Ovary (tissue), 3 donors: ENCODE results near the gene RNF166.

Source experiments
- CTCF ChIP-seq, 3 donors: fragments of 450-650 bp in 2 of 3; fragments of 200-600 bp in 1 of 3; IDR thresholded peaks; one replicate each; pipeline versions ENCODE4 v1.5.1 to v1.8.0; 2016 to 2022; ENCODE audit warnings: antibody characterized with exemption in 3 of 3, mild to moderate bottlenecking in 1 of 3
- EP300 ChIP-seq: sonication (generic); formaldehyde crosslinking; IDR thresholded peaks from one replicate; pipeline ENCODE4 v1.6.1; 2017; ENCODE audit warnings: antibody characterized with exemption
- POLR2A ChIP-seq: fragments of 450-650 bp; IDR thresholded peaks from one replicate; pipeline ENCODE4 v1.6.1; 2017; ENCODE audit warnings: antibody characterized with exemption, mild to moderate bottlenecking, moderate library complexity
- donor health status: DM: no; HTN: no; CAD: no.

- no peak for TF ChIP-seq CTCF (IDR thresholded peaks at IDR 0.05)
- TF ChIP-seq EP300, result no peak
- no peak for TF ChIP-seq POLR2A
Observed at GRCh38 chr16:88741368-88741767, 35.2 kb upstream of the RNF166 start.
